Right lobe of liver (tissue), 6 donors: Measurements from ENCODE around the gene AP4S1. TPM values are rescaled to one million over a fixed set of nuclear protein-coding genes. Genes with fewer than 3 reads are reported as not detected.
A peak's percentile ranks its signal among the peaks of the same experiment; 100 is the strongest.

ENCODE experiments used
- ATAC-seq, 4 donors: fragments of 200-7000 bp; cut with Tn5 transposase; one replicate each; pipeline ENCODE4 v1.9.1; 2020; ENCODE audit warnings: mild to moderate bottlenecking in 4 of 4, moderate library complexity in 4 of 4
- DNase-seq, 3 donors: peaks; one replicate each; pipeline ENCODE4 v3.0.0-alpha.2; 2020
- H3K27ac ChIP-seq, 3 donors: fragments of 200-600 bp; one replicate each; pipeline ENCODE4 v1.8.0; 2022
- H3K27me3 ChIP-seq, 2 donors: fragments of 200-600 bp; one replicate each; pipeline ENCODE4 v1.8.0; 2022
- H3K36me3 ChIP-seq, 4 donors: fragments of 200-600 bp; sonication (generic) in 1 of 4; one replicate each; pipeline versions ENCODE4 v1.5.1 to v1.8.0; 2017 to 2022; ENCODE audit warnings: control low read depth in 1 of 4
- H3K4me1 ChIP-seq, 4 donors: fragments of 200-600 bp; sonication (generic) in 1 of 4; one replicate each; pipeline versions ENCODE4 v1.5.1 to v1.8.0; 2017 to 2022; ENCODE audit warnings: control low read depth in 1 of 4
- H3K4me3 ChIP-seq, 3 donors: fragments of 200-600 bp; one replicate each; pipeline ENCODE4 v1.8.0; 2022
- H3K9me3 ChIP-seq, 4 donors: fragments of 200-600 bp; sonication (generic) in 1 of 4; one replicate each; pipeline versions ENCODE4 v1.5.1 to v1.8.0; 2017 to 2022; ENCODE audit warnings: control low read depth in 1 of 4
- POLR2A ChIP-seq: fragments of 450-650 bp; IDR thresholded peaks from one replicate; pipeline ENCODE4 v1.6.1; 2017; ENCODE audit warnings: antibody characterized with exemption, mild to moderate bottlenecking
- WGBS: methylation state at CpG from one replicate; pipeline ENCODE4 v1.1.6; 2018; ENCODE audit warnings: low coverage, low lambda C conversion rate; ENCODE audit not compliant: insufficient coverage; ENCODE audit errors: missing lambda C conversion rate; 5-methylcytosine and 5-hydroxymethylcytosine counted together
- intact Hi-C, 2 donors: fragments of 100-400 bp; cut with DNase I; formaldehyde crosslinking; loops; one replicate each; pipeline versions ENCODE4 v1.11.2 to v1.14.1; 2022
- total RNA-seq, 6 experiments: library from RNA; depleted of rRNA in 2 of 6; stranded (reverse); fragments of >200 nt in 2 of 6; fragmentation: NEBNext Ultra II Directional in 3 of 6; extraction: Animal tissue kit (Norgen Biotek cat#: 25700) in 3 of 6; gene quantifications; one replicate each; pipeline versions ENCODE4 v1.1.0 to v1.2.4, GENCODE V29; 2016 to 2023
- TF ChIP-seq, protein P1 (sequence below), 4 donors: fragments of 200-600 bp in 3 of 4; fragments of 450-650 bp in 1 of 4; IDR thresholded peaks; one replicate each; pipeline versions ENCODE4 v1.5.1 to v1.8.0; 2016 to 2022; ENCODE audit warnings: antibody characterized with exemption in 4 of 4, mild to moderate bottlenecking in 2 of 4
- donor health status: DM: no; HTN: yes; CAD: no.
- donor health status: DM: no; HTN: no; CAD: no.
- donor health status: DM: no; HTN: no; CAD: no.
- donor health status: DM: no; HTN: yes; CAD: no.
- donor health status: DM: no; HTN: yes; CAD: no.

Gene AP4S1
- total RNA-seq, 6 experiments from 2014 or later: 2.0 to 5.3 (median 2.5) TPM

DNA sequence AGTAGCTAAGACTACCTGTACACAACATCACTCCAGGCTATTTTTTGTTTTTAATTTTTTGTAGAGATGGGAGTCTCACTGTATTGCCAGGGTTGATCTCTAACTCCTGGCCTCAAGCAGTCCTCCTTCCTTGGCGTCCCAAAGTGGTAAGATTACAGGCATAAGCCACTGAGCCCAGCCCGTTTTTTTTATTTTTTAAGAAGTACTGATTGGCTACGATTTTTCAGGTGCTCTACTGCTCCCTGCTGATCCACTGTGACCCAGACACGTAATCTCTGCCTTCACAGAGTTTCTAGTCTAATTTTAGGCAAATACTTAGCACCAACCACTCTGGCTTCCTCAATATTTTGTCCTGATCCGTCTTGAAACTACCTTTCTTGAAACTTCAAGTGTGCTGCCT is 5.0 kb downstream of the AP4S1 start:
- no peak for ATAC-seq
- TF ChIP-seq, protein P1, sequence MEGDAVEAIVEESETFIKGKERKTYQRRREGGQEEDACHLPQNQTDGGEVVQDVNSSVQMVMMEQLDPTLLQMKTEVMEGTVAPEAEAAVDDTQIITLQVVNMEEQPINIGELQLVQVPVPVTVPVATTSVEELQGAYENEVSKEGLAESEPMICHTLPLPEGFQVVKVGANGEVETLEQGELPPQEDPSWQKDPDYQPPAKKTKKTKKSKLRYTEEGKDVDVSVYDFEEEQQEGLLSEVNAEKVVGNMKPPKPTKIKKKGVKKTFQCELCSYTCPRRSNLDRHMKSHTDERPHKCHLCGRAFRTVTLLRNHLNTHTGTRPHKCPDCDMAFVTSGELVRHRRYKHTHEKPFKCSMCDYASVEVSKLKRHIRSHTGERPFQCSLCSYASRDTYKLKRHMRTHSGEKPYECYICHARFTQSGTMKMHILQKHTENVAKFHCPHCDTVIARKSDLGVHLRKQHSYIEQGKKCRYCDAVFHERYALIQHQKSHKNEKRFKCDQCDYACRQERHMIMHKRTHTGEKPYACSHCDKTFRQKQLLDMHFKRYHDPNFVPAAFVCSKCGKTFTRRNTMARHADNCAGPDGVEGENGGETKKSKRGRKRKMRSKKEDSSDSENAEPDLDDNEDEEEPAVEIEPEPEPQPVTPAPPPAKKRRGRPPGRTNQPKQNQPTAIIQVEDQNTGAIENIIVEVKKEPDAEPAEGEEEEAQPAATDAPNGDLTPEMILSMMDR (IDR thresholded peaks at IDR 0.05): no peak
- no peak for TF ChIP-seq POLR2A
- intact Hi-C loops: no loop called here
- WGBS: 91% methylated on average over 4 of the region's 5 CpGs
- Histone ChIP-seq H3K36me3 (no peaks in the 10 kb centered on the region), H3K4me1 (peaks cover 0 to 20% (median 7%) of the 10 kb centered on the region in 4 donors), H3K4me3 (no peak overlapping the region), H3K27ac (no peak overlapping the region), H3K27me3 (no peaks in the 10 kb centered on the region), H3K9me3 (no peaks in the 10 kb centered on the region)
- no peak for DNase-seq

DNA sequence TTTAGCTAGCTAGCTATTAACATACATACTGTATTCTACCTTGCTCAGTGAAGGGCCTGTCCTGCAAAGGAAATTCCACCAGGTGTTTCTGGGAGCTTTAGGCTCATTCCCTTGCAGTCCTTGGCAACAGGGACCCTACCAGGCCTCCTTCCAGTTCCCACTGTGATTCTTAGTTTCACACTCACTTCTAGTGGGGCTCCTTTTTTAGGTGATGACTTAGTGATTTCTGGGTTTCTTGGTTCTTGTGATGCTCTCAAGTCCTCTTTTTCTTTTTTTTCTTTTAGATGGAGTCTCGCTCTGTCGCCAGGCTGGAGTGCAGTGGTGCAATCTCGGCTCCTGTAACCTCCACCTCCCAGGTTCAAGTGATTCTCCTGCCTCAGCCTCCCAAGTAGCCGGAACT is 11.1 kb downstream of the AP4S1 start:
- TF ChIP-seq, protein P1 (IDR thresholded peaks at IDR 0.05): no peak
- no peak for TF ChIP-seq POLR2A
- DNase-seq: no peak
- Histone ChIP-seq H3K4me1 (peaks cover 0 to 32% (median 14%) of the 10 kb centered on the region in 4 donors), H3K27me3 (no peaks in the 10 kb centered on the region), H3K4me3 (no peak overlapping the region), H3K9me3 (no peaks in the 10 kb centered on the region), H3K36me3 (no peaks in the 10 kb centered on the region), H3K27ac (no peak overlapping the region)
- WGBS: 100% methylated on average over 3 of the region's 4 CpGs
- intact Hi-C loops: no loop called here
- ATAC-seq: no peak

DNA sequence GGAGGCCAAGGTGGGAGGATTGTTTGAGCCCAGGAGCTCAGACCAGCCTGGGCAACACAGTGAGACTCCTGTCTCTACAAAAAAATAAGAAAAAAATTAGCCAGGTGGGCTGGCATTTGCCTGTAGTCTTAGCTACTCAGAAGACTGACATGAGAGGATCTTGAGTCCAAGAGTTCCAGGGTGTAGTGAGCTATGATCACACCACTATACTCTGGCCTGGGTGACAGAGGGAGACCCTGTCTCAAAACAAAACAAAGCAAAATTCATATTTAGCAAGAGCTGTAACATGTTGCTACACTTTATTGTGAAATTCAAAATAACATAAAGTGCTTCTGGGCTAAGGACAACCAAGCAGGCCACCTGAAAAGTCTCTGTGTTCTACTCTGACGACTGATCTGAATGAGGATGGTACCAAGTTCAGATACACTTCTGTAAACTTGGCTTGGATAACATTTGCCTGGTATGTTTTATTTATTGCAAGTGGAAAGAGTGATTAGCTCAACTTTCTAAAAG is 12.3 kb downstream of the AP4S1 start:
- Histone ChIP-seq H3K27ac (peak overlapping the region in 2 of 3 donors; percentile 61 to 77), H3K36me3 (no peaks in the 10 kb centered on the region), H3K4me1 (peaks cover 0 to 26% (median 11%) of the 10 kb centered on the region in 4 donors), H3K4me3 (no peak overlapping the region), H3K27me3 (no peaks in the 10 kb centered on the region), H3K9me3 (no peaks in the 10 kb centered on the region)
- TF ChIP-seq, protein P1 (IDR thresholded peaks at IDR 0.05): no peak
- no peak for TF ChIP-seq POLR2A
- ATAC-seq: peak; percentile 31 to 79 (median 46)
- WGBS: 33% methylated on average over 1 of the region's 1 CpG
- intact Hi-C loops: no loop called here
- DNase-seq: no peak

DNA sequence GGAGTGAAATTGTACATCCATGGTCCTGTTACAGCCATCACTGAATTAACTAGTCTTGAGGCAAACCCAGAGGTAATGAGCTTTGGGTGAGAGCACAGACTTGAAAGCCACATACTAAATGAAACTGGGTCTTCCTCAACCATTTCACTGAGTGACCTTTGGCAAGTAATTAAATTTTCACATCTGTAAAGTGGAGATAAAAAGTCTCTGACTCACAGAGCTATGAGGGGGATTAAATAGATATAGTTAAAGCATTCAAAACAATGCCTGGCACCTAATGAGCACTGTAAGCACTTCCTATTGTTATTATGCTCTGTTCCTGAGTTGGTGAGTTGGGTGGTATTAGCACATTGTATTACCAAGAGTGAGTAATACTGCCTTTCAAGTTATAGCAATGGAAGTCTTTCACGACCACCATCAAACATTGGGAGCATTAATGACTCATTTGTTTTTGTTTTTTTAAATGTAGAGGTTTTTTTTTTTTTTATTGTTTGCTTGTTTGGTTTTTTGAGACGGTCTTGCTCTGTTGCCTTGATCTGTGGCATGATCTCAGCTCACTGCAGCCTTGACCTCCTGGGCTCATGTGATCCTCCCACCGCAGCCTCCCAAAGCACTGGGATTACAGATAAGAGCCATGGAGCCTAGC is 13.2 kb downstream of the AP4S1 start:
- peak; percentile 12 to 70 (median 39) for ATAC-seq
- Histone ChIP-seq H3K9me3 (no peaks in the 10 kb centered on the region), H3K36me3 (no peaks in the 10 kb centered on the region), H3K4me1 (peaks cover 0 to 17% (median 7%) of the 10 kb centered on the region in 4 donors), H3K27me3 (no peaks in the 10 kb centered on the region), H3K27ac (peak overlapping the region in 2 of 3 donors; percentile 61 to 77), H3K4me3 (no peak overlapping the region)
- TF ChIP-seq POLR2A: no peak
- TF ChIP-seq, protein P1 (IDR thresholded peaks at IDR 0.05): no peak
- no peak for DNase-seq
- 38% methylated on average over 2 of the region's 3 CpGs for WGBS
- intact Hi-C loops: no loop called here
